GM19468 (cell line): ENCODE data around the gene MSX1.
A peak's percentile ranks its signal among the peaks of the same experiment; 100 is the strongest.

Source experiments
- ATAC-seq: cut with Tn5 transposase; IDR thresholded peaks from one replicate; pipeline ENCODE4 v1.9.1; 2021; ENCODE audit warnings: mild to moderate bottlenecking, moderate library complexity, moderate number of reproducible peaks; ENCODE audit not compliant: unreplicated experiment; ENCODE audit errors: extremely low read depth

MSX1 gene

DNA sequence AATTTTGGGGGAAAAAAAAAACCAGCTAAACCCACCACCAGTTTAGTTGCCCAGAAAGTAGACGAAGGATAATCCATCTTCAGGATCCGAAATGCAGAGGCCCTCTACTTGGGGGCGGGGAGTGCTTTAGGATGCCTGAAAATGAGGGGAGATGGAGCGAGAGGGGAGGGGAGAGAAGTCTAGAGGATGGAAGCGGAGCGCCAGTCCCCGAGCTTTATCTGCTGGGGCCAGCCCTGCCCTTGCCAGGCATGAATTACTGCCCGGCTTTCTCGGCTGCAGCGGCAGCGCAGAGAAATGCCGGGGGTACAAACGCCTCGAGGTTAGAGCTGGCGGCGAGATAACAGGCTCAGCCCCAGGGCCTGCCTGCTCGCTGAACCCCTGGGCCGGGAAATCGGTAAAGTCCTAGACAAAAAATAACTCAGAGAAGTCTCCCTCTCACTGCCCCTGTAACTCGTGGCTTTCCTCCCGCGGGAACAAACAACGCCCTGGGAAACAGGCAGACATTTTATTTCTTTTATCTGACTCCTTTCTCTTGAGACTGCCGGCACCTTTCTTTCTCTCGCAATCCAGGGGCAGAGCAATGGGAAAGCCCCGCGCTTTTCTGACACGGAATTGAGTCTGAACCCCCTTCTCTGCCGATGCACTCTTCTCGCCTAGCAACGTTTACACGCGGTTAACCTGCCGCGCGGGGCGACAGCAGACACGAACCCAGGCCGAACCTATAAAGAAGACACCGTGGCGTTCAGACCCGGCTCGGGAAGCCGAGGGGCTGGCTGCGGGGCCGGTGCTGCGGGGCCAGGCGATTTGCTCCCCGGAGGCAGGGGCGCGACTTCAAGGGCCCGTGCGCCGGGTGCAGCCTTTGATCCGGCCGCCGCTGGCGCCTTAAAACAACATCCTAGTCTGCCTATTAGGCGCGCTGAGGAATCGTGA, 3.1 kb upstream of the MSX1 start:
- no peak for ATAC-seq

- ATAC-seq = no peak
These were observed 2.3 kb upstream of the MSX1 start for GRCh38 chr4:4857001-4857808.

- ATAC-seq = no peak
These were observed 1.5 kb upstream of the MSX1 start for GRCh38 chr4:4857809-4858508.

DNA sequence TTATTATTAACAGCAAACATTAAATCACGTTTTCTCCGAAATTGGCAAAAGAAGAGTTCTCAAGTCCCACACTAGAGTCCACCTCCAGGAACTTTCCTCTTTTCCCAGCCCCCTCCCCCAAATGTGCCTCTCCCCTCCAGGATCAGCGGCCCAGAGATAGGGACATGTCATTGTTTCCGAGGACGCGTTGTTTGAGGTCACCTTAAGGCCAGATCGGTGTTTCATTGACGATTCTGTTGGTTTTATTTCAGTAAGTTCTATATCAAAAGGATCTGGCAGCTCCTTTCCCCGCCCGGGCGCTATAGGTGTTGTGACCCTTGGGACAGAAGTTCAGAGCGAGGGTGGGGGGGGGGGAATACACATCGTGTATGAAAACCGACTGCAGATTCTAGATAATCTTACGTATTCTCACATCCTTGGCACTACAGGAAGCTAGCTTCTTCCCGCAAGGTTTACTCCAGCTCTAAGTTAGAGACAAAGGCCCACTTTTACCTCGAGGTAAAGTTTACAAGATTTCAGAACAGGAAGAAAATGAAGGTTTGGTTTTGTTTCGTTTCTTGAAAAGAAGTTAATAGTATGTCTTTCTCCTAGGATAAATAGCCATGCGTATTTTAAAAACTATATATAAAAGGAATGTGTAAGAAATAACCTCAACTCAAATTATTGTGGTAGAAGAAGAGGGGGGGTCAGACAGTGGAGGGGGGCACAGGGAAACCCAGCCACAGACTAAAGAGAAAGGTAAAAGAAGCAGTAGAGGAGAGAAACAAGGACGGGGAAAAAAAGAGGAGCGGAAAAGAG, 739 bp upstream of the MSX1 start:
- no peak for ATAC-seq

GRCh38 chr4:4859799-4860599, 534 bp downstream of the MSX1 start:
- ATAC-seq = peak; percentile 18

GRCh38 chr4:4860600-4861389, 1.3 kb downstream of the MSX1 start:
- no peak for ATAC-seq

- ATAC-seq = no peak
These were observed 2.0 kb downstream of the MSX1 start for GRCh38 chr4:4861390-4862018.

- ATAC-seq = no peak
These were observed 2.6 kb downstream of the MSX1 start for GRCh38 chr4:4862071-4862551.

- no peak for ATAC-seq
These were observed 3.4 kb downstream of the MSX1 start for GRCh38 chr4:4862665-4863482.

GRCh38 chr4:4864443-4864939, 5.0 kb downstream of the MSX1 start:
- no peak for ATAC-seq

DNA sequence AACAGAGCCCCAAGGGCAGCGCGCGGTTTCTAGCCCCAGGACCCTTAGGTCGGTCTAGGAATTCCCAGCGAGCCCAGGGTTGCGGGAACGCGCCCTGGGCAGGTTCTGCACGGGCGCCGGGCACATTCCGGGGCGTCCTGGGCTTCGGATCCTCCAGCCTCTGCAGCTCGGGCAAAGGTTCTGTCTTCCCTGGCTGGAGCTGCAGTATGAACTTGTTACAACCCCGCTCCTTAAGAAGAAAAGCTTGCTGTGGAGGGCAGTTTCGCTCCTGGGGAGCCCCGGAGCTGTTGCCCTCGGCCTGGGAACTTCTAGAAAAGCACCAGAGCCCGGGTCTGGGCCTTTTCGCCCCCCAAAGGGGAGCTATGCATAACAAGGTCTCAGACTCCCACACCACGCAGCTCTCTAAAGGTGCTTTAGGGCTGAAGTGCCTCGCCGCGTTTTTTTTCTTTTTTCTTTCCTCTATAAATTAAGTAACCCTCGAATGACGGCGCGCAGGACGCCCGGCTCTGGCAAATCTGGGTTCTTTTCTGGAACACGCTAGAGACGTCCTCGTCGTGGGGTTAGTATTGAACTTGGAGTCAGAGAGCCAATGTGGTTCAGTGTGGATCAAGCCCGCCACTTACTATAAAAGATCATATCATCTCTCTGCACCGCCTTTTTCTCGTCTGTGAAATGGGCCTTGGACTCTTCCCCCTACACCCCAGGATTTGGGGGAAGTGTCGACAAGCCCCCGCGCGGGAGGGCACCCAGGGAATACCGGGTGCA, 5.7 kb downstream of the MSX1 start:
- no peak for ATAC-seq

DNA sequence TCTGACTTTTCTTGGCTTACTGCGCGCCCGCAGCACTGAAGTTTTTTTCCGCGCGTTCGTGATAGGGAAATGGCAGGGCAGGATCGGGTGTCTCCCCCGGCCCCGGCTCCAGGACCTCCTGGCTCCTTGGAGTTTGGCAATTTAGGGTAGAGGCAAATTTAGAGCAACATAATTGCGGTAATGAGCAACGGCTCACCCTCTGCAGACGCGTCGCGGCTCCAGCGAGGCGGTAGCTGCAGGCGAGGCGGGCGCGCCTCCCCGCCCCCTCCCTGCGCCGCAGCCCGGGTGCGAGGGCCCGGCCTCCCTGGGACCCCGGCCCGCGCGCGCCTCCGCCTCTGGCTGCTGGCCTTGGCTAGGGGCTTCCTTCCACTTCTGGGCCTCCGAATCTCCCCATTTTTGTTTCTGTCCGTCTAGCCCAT, 6.2 kb downstream of the MSX1 start:
- no peak for ATAC-seq

DNA sequence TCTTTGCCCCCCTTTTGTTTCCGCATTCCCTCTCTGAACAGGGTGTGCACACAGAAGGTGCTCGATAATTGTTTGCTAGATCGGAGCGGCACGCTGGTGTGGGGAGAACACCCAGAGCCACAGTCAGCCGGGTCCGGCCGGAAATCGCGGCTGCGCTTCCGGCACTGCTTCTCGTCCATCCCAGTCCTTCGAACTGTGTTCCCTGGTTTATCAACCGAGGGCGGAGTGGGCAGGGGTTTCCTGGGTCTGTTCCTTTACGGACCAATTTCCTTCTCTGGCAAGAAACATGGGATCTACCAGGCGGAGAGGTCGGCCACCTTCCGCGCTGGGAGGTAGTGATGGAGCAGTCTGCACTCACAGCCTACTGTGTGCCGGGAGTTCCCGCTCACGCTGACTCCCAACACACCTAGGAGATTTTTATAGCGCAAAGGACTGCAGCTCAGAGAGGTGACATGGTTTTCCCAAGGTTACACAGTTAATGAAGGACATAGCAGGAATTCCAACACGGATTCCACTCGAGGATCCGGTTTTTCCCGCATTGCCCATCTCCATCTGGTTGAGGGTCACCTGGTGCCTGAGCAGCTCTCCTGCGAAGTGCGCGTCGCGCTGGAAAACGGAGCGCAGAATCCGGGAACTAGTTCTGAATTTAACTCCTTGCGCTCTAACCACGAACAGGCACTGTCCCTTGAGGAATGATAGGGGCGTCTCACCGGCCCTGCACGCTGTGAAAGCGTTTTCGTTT, 6.8 kb downstream of the MSX1 start:
- ATAC-seq = no peak

DNA sequence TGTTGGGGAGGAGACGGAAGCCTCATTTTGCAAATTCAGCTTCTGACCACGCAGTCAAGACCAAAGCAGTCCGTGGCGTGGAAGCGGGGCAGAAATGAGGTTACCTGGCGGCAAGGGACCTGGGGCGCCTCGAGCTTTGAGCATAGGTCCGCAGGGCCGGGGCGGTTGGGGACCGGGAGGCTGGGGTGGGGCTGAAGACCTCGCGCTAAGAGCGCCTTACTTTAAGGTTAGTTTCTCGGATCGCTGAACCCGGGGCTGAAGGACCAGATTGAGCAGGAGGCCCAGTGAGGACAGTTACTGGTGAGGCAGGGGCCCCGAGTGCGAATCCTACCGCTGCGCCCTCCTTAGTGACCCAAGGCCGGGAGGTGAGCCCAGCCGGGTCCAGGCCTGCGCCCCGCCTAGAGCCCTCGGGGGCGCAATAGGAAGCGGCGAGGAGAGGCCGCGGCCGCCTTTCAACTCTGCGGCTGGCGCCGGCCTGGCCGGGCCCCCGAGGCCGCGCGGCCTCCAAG, 7.5 kb downstream of the MSX1 start:
- ATAC-seq = no peak

- no peak for ATAC-seq
These were observed 8.0 kb downstream of the MSX1 start for GRCh38 chr4:4867375-4868039.
